Esophagus muscularis mucosa (tissue), 4 donors: Measurements from ENCODE around the gene ERBB4. TPM values are rescaled to one million over a fixed set of nuclear protein-coding genes. Genes with fewer than 3 reads are reported as not detected.

ENCODE experiments used
- DNase-seq: peaks from one replicate; pipeline ENCODE4 v3.0.0-alpha.2; 2017; ENCODE audit errors: extremely low spot score
- H3K27ac ChIP-seq, 4 donors: fragments of 200-600 bp; sonication (generic); replicated peaks in 1 of 4; 1 replicate in 3 of 4; 2 replicates in 1 of 4; pipeline ENCODE4 v1.5.1; 2016 to 2019; ENCODE audit warnings: mild to moderate bottlenecking in 1 of 4
- H3K27me3 ChIP-seq, 4 donors: fragments of 200-600 bp; sonication (generic); one replicate each; pipeline versions ENCODE4 v1.5.1 to v1.6.0; 2016 to 2019
- H3K36me3 ChIP-seq, 4 donors: fragments of 200-600 bp; sonication (generic); one replicate each; pipeline ENCODE4 v1.5.1; 2016 to 2019
- H3K4me1 ChIP-seq, 4 donors: fragments of 200-600 bp; sonication (generic); one replicate each; pipeline ENCODE4 v1.5.1; 2016 to 2019
- H3K4me3 ChIP-seq, 4 donors: fragments of 200-600 bp; sonication (generic); 1 replicate in 2 of 4; 2 replicates in 2 of 4; pipeline ENCODE4 v1.5.1; 2016 to 2019; ENCODE audit warnings: mild to moderate bottlenecking in 4 of 4, moderate library complexity in 1 of 4
- H3K9me3 ChIP-seq, 4 donors: fragments of 200-600 bp; sonication (generic); 1 replicate in 3 of 4; 2 replicates in 1 of 4; pipeline ENCODE4 v1.5.1; 2016 to 2019
- CTCF ChIP-seq, 3 experiments: fragments of 200-600 bp in 2 of 3; fragments of 450-650 bp in 1 of 3; sonication (generic) in 2 of 3; IDR thresholded peaks; one replicate each; pipeline ENCODE4 v1.5.1; 2017 to 2019; ENCODE audit warnings: antibody characterized with exemption in 3 of 3, mild to moderate bottlenecking in 2 of 3, moderate library complexity in 1 of 3
- EP300 ChIP-seq: sonication (generic); formaldehyde crosslinking; IDR thresholded peaks from one replicate; pipeline ENCODE4 v1.6.1; 2017; ENCODE audit warnings: antibody characterized with exemption
- POLR2A ChIP-seq: fragments of 450-650 bp; IDR thresholded peaks from one replicate; pipeline ENCODE4 v1.6.1; 2017; ENCODE audit warnings: antibody characterized with exemption, moderate library complexity, mild to moderate bottlenecking, low read depth
- POLR2AphosphoS5 ChIP-seq, 2 donors: sonication (generic); formaldehyde crosslinking; IDR thresholded peaks; one replicate each; pipeline ENCODE4 v1.6.1; 2017; ENCODE audit warnings: antibody characterized with exemption in 2 of 2
- WGBS: methylation state at CpG from one replicate; pipeline ENCODE4 v1.1.5; 2018; 5-methylcytosine and 5-hydroxymethylcytosine counted together
- intact Hi-C: fragments of 100-400 bp; cut with DNase I; formaldehyde crosslinking; loops from one replicate; pipeline ENCODE4 v1.15.1; 2023
- total RNA-seq, 4 donors: library from RNA; depleted of rRNA; stranded (reverse); fragments of >200 nt; gene quantifications; one replicate each; pipeline versions ENCODE4 v1.1.0 to v1.2.1, GENCODE V29; 2016

Gene ERBB4
- total RNA-seq, 4 donors from 2014 or later: under 0.01 to 0.19 (median 0.17) TPM

GRCh38 chr2:212028798-212029394 lies 509.7 kb downstream of the ERBB4 start:
- Histone ChIP-seq H3K9me3 (no peaks in the 10 kb centered on the region), H3K4me3 (no peak overlapping the region), H3K36me3 (no peaks in the 10 kb centered on the region), H3K27ac (no peak overlapping the region), H3K4me1 (no peaks in the 10 kb centered on the region), H3K27me3 (no peaks in the 10 kb centered on the region)
- WGBS: 43% methylated on average over 5 of the region's 5 CpGs
- no peak for DNase-seq
- TF ChIP-seq CTCF (IDR thresholded peaks at IDR 0.05): no peak
- no peak for TF ChIP-seq POLR2AphosphoS5 (IDR thresholded peaks at IDR 0.05)
- no peak for TF ChIP-seq EP300
- no peak for TF ChIP-seq POLR2A
- intact Hi-C loops: no loop called here

- no peak overlapping the region for H3K27ac ChIP-seq
These were observed 510.6 kb downstream of the ERBB4 start for GRCh38 chr2:212027681-212028628.

GRCh38 chr2:212024040-212024439 lies 514.6 kb downstream of the ERBB4 start:
- no peaks in the 10 kb centered on the region for H3K4me1 ChIP-seq
- intact Hi-C loops: no loop called here
- DNase-seq: no peak
- no peaks in the 10 kb centered on the region for H3K36me3 ChIP-seq
- no peaks in the 10 kb centered on the region for H3K9me3 ChIP-seq
- 77% methylated on average over 1 of the region's 1 CpG for WGBS
- H3K27me3 ChIP-seq: no peaks in the 10 kb centered on the region
- no peak overlapping the region for H3K4me3 ChIP-seq
- H3K27ac ChIP-seq: no peak overlapping the region
- TF ChIP-seq CTCF (IDR thresholded peaks at IDR 0.05) (no peak), POLR2AphosphoS5 (IDR thresholded peaks at IDR 0.05) (no peak), EP300 (no peak), POLR2A (no peak)

More at GRCh38 chr2:212027681-212028628, 510.6 kb downstream of the ERBB4 start:
- no peak overlapping the region for H3K4me3 ChIP-seq
- intact Hi-C loops: no loop called here
- no peaks in the 10 kb centered on the region for H3K36me3 ChIP-seq
- no peak for DNase-seq
- WGBS: 72% methylated on average over 9 of the region's 9 CpGs
- H3K9me3 ChIP-seq: no peaks in the 10 kb centered on the region
- H3K4me1 ChIP-seq: no peaks in the 10 kb centered on the region
- H3K27me3 ChIP-seq: no peaks in the 10 kb centered on the region
- TF ChIP-seq POLR2AphosphoS5 (IDR thresholded peaks at IDR 0.05) (no peak), CTCF (IDR thresholded peaks at IDR 0.05) (no peak), EP300 (no peak), POLR2A (no peak)

DNA sequence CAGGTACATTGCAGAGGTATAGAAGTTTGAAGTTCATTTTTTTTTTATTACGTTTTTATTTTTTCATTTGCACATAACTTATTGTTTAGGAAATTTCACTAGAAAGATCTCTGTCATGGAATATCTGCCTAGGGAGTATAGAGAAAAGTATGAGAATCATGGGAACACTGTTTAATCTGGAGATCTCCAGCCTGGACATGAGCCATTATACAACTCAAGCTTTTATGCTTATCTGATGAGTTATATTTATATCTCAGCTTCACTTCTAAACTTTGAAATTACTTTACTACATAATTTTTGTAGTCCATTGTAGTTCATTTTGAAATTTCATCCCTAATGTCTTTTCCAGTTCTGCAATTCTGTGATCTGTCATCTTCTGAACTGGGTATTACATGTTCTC lies 515.6 kb downstream of the ERBB4 start:
- H3K36me3 ChIP-seq: no peaks in the 10 kb centered on the region
- intact Hi-C loops: no loop called here
- no peak overlapping the region for H3K4me3 ChIP-seq
- 68% methylated on average over 1 of the region's 1 CpG for WGBS
- no peak overlapping the region for H3K27ac ChIP-seq
- no peak for DNase-seq
- TF ChIP-seq EP300: no peak
- no peak for TF ChIP-seq POLR2A
- no peak for TF ChIP-seq CTCF (IDR thresholded peaks at IDR 0.05)
- TF ChIP-seq POLR2AphosphoS5 (IDR thresholded peaks at IDR 0.05): no peak
- no peaks in the 10 kb centered on the region for H3K27me3 ChIP-seq
- H3K9me3 ChIP-seq: no peaks in the 10 kb centered on the region
- no peaks in the 10 kb centered on the region for H3K4me1 ChIP-seq
